ENCODE data around the gene KDM4B. TPM values are rescaled to one million over a fixed set of nuclear protein-coding genes. Genes with fewer than 3 reads are reported as not detected.
"Not testable (repeated sequence)": the region's sequence is repeated elsewhere in the genome, so short reads cannot be mapped to it uniquely, and the experiment has no call there.

The KDM4B gene
- total and polyA plus RNA-seq, 3 donors from 2014 or later, result 33.3 to 72.7 (median 67.7) TPM

GRCh38 chr19:4939466-4939865 is 29.4 kb upstream of the KDM4B start:
- intact Hi-C loops (cut with DNase I; ENCODE audit: low total_unique reads), result no loop called here
- Histone ChIP-seq H3K27ac (no peak overlapping the region), H3K27me3 (no peaks in the 10 kb centered on the region), H3K9me3 (no peaks in the 10 kb centered on the region), H3K4me1 (no peaks in the 10 kb centered on the region), H3K36me3 (ENCODE audit: low read depth, missing control alignments) (no peaks in the 10 kb centered on the region), H3K4me3 (no peak overlapping the region)
- DNase-seq, result no peak
- no peak for TF ChIP-seq CTCF (IDR thresholded peaks at IDR 0.05)
- no peak for TF ChIP-seq POLR2A (IDR thresholded peaks at IDR 0.05)
- WGBS, 2 donors, result 96 to 98% methylated on average over 7 of the region's 7 CpGs

- H3K9me3 ChIP-seq; H3K27ac ChIP-seq; intact Hi-C loops (cut with DNase I; ENCODE audit: low total_unique reads); H3K4me1 ChIP-seq; H3K4me3 ChIP-seq; DNase-seq; H3K27me3 ChIP-seq; H3K36me3 ChIP-seq (ENCODE audit: low read depth, missing control alignments): not testable (repeated sequence)
- WGBS, 2 donors, result 90 to 93% methylated on average over 8 to 35 of the region's 35 CpGs
Observed at GRCh38 chr19:4941638-4942169, 27.2 kb upstream of the KDM4B start.

- H3K27ac ChIP-seq; H3K4me1 ChIP-seq; intact Hi-C loops (cut with DNase I; ENCODE audit: low total_unique reads); H3K36me3 ChIP-seq (ENCODE audit: low read depth, missing control alignments); H3K4me3 ChIP-seq; H3K27me3 ChIP-seq; H3K9me3 ChIP-seq; DNase-seq: not testable (repeated sequence)
- WGBS, 2 donors, result 95 to 96% methylated on average over 22 to 23 of the region's 23 CpGs
Observed at GRCh38 chr19:4950650-4951049, 18.3 kb upstream of the KDM4B start.

GRCh38 chr19:4951656-4952055 is 17.3 kb upstream of the KDM4B start:
- no peak for TF ChIP-seq CTCF (IDR thresholded peaks at IDR 0.05)
- no peak for TF ChIP-seq POLR2A (IDR thresholded peaks at IDR 0.05)
- DNase-seq, result no peak
- Histone ChIP-seq H3K36me3 (ENCODE audit: low read depth, missing control alignments) (no peaks in the 10 kb centered on the region), H3K9me3 (no peaks in the 10 kb centered on the region), H3K4me1 (no peaks in the 10 kb centered on the region), H3K27me3 (no peaks in the 10 kb centered on the region), H3K27ac (no peak overlapping the region), H3K4me3 (no peak overlapping the region)
- 85 to 92% methylated on average over 11 of the region's 11 CpGs for WGBS, 2 donors
- intact Hi-C loops (cut with DNase I; ENCODE audit: low total_unique reads), result no loop called here

- Histone ChIP-seq H3K9me3 (no peaks in the 10 kb centered on the region), H3K4me1 (no peaks in the 10 kb centered on the region), H3K4me3 (no peak overlapping the region), H3K27ac (no peak overlapping the region), H3K27me3 (no peaks in the 10 kb centered on the region), H3K36me3 (ENCODE audit: low read depth, missing control alignments) (no peaks in the 10 kb centered on the region)
- DNase-seq, result no peak
- intact Hi-C loops (cut with DNase I; ENCODE audit: low total_unique reads), result no loop called here
- 95% methylated on average over 18 of the region's 18 CpGs for whole genome bisulfite sequencing, 2 donors
- TF ChIP-seq POLR2A (IDR thresholded peaks at IDR 0.05) (no peak), CTCF (IDR thresholded peaks at IDR 0.05) (no peak)
Observed at GRCh38 chr19:4952945-4953344, 16.0 kb upstream of the KDM4B start.

- H3K4me1 ChIP-seq; DNase-seq; H3K27me3 ChIP-seq; H3K27ac ChIP-seq; H3K4me3 ChIP-seq; H3K9me3 ChIP-seq; H3K36me3 ChIP-seq (ENCODE audit: low read depth, missing control alignments); intact Hi-C loops (cut with DNase I; ENCODE audit: low total_unique reads): not testable (repeated sequence)
- WGBS, 2 donors, result 90 to 91% methylated on average over 30 to 46 of the region's 46 CpGs
Observed at GRCh38 chr19:4954320-4955149, 14.4 kb upstream of the KDM4B start.
